Activated CD4-positive, alpha-beta T cell treated with anti-CD3 and anti-CD28 coated beads, Interleukin-2, amount 10 ng/mL, durations not matched to agents 7 days and 5 days (primary cell): ENCODE data around the gene MIA2. TPM values are rescaled to one million over a fixed set of nuclear protein-coding genes. Genes with fewer than 3 reads are reported as not detected.
"Not testable (repeated sequence)": the region's sequence is repeated elsewhere in the genome, so short reads cannot be mapped to it uniquely, and the experiment has no call there.

ENCODE experiments used
- CTCF ChIA-PET: fragments of 350-600 bp; sonication (Branson Sonifier 250); formaldehyde crosslinking; loops from one replicate; lab custom pipeline; 2021; ENCODE audit warnings: antibody characterized with exemption; lab: Charles Lee
- POLR2A ChIA-PET: fragments of 350-600 bp; sonication (Branson Sonifier 250); formaldehyde crosslinking; loops from one replicate; lab custom pipeline; 2021; ENCODE audit warnings: antibody characterized with exemption; lab: Charles Lee
- DNase-seq: peaks from one replicate; pipeline ENCODE4 v3.0.0-alpha.2; 2020
- H3K27ac Mint-ChIP-seq: one replicate; pipeline ENCODE4 v1.8.0; 2021; ENCODE audit warnings: mild to moderate bottlenecking, moderate library complexity, mixed read lengths
- H3K27me3 Mint-ChIP-seq: one replicate; pipeline ENCODE4 v1.8.0; 2021; ENCODE audit warnings: mixed read lengths
- H3K36me3 Mint-ChIP-seq: one replicate; pipeline ENCODE4 v1.8.0; 2021; ENCODE audit warnings: low read depth, mixed read lengths
- H3K4me1 Mint-ChIP-seq: one replicate; pipeline ENCODE4 v1.8.0; 2021; ENCODE audit warnings: mixed read lengths
- H3K4me3 Mint-ChIP-seq: one replicate; pipeline ENCODE4 v1.8.0; 2021; ENCODE audit warnings: mild to moderate bottlenecking, moderate library complexity, mixed read lengths
- H3K9me3 Mint-ChIP-seq: one replicate; pipeline ENCODE4 v1.8.0; 2021; ENCODE audit warnings: mixed read lengths
- total RNA-seq, 2 experiments: library from RNA; stranded (reverse); gene quantifications; one replicate each; pipeline ENCODE4 v1.2.3, GENCODE V29; 2021

The MIA2 gene
- total RNA-seq, result 10 to 100 TPM; 25.5 to 28.2 TPM

GRCh38 chr14:39233680-39234326 lies at the start of gene MIA2:
MIA2 (plus strand) TSS chr14:39233915; CDS start chr14:39234115, 200 bp downstream.
- no peak for DNase-seq
- no peak within 1 kb of the TSS for H3K4me3 Mint-ChIP-seq
- H3K9me3 Mint-ChIP-seq, result no peaks in the 10 kb centered on the region
- CTCF ChIA-PET, result no interaction called here
- H3K27ac Mint-ChIP-seq, result peak within 1 kb of the TSS; percentile 64
- POLR2A ChIA-PET, result no interaction called here
- no peaks in the 10 kb centered on the region for H3K27me3 Mint-ChIP-seq
- H3K36me3 Mint-ChIP-seq, result no peaks in the 10 kb centered on the region
- H3K4me1 Mint-ChIP-seq, result peaks cover 47% of the 10 kb centered on the region

DNA sequence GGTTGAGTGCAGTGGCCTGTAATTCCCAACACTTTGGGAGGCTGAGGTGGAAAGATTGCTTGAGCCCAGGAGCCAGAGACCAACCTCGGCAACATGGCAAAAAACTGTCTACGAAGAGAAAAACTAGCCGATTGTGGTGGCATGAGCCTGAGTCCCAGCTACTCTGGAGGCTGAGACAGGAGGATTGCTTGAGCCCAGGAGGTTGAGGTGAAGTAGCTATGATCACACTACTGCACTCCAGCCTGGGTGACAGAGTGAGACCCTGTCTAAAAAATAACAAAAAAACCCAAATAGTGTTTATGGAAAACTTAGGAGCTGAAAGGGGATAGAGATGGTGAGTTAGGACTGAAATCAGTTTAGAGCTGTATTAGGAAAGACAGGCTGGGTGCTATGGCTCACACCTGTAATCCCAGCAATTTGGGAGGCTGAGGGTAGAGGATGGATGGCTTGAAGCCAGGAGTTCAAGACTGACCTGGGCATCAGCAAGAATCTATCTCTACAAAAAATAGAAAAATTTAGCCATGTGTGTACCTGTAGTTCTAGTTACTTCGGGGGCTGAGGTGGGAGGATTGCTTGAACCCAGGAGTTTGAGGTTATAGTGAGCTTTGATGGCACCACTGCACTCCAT lies 49.0 kb upstream of the MIA2 start:
- Mint-ChIP-seq H3K27ac (no peak overlapping the region), H3K9me3 (no peaks in the 10 kb centered on the region), H3K4me1 (peaks cover 17% of the 10 kb centered on the region), H3K4me3 (no peak overlapping the region), H3K36me3 (peaks cover 26% of the 10 kb centered on the region), H3K27me3 (no peaks in the 10 kb centered on the region)
- no peak for DNase-seq
- CTCF ChIA-PET, result interaction anchor here (0.6 to 1.4 kb wide), 4 partner anchors 17 to 153 kb away, joined by 3 to 7 read pairs (median 4); no protein-coding TSS in a partner anchor
- POLR2A ChIA-PET, result no interaction called here

- Mint-ChIP-seq H3K4me3 (no peak overlapping the region), H3K27ac (no peak overlapping the region), H3K9me3 (no peaks in the 10 kb centered on the region), H3K36me3 (peaks cover 26% of the 10 kb centered on the region), H3K27me3 (no peaks in the 10 kb centered on the region), H3K4me1 (peaks cover 15% of the 10 kb centered on the region)
- ChIA-PET POLR2A (interaction anchor here (0.8 kb wide), 1 partner anchor 246 kb away, joined by 3 read pairs; no protein-coding TSS in a partner anchor), CTCF (interaction anchor here (0.6 to 1.4 kb wide), 4 partner anchors 17 to 152 kb away, joined by 3 to 7 read pairs (median 4); no protein-coding TSS in a partner anchor)
- no peak for DNase-seq
Observed at GRCh38 chr14:39185256-39186049, 48.3 kb upstream of the MIA2 start.

DNA sequence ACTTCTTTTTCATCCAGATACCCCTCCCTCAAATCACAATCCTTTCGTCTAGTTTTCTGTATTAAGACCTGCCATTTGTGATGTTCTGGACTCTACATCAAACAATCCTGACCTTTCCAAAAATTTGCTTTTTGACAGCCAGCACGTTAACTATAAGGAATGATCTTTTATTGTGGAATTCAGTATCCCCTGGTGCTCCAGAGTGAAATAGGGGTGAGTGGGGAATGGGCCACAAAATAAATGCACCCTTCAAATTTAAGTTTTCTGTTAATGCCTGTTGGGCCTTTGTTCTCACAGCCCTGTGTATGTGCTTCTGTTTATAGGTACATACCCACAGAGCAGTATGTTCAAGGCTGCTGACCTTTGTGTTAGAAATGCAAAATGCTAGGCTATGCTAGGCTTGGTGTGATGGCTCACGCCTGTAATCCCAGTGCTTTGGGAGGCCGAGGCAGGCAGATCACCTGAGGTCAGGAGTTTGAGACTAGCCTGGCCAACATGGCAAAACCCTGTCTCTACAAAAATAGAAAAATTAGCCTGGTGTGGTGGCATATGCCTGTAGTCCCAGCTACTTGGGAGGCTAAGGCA lies 46.7 kb upstream of the MIA2 start:
- H3K4me1 Mint-ChIP-seq, result peaks cover 15% of the 10 kb centered on the region
- DNase-seq, result no peak
- no peaks in the 10 kb centered on the region for H3K27me3 Mint-ChIP-seq
- H3K9me3 Mint-ChIP-seq, result no peaks in the 10 kb centered on the region
- H3K36me3 Mint-ChIP-seq, result peaks cover 26% of the 10 kb centered on the region
- POLR2A ChIA-PET, result no interaction called here
- H3K4me3 Mint-ChIP-seq, result no peak overlapping the region
- H3K27ac Mint-ChIP-seq, result no peak overlapping the region
- CTCF ChIA-PET, result no interaction called here

DNA sequence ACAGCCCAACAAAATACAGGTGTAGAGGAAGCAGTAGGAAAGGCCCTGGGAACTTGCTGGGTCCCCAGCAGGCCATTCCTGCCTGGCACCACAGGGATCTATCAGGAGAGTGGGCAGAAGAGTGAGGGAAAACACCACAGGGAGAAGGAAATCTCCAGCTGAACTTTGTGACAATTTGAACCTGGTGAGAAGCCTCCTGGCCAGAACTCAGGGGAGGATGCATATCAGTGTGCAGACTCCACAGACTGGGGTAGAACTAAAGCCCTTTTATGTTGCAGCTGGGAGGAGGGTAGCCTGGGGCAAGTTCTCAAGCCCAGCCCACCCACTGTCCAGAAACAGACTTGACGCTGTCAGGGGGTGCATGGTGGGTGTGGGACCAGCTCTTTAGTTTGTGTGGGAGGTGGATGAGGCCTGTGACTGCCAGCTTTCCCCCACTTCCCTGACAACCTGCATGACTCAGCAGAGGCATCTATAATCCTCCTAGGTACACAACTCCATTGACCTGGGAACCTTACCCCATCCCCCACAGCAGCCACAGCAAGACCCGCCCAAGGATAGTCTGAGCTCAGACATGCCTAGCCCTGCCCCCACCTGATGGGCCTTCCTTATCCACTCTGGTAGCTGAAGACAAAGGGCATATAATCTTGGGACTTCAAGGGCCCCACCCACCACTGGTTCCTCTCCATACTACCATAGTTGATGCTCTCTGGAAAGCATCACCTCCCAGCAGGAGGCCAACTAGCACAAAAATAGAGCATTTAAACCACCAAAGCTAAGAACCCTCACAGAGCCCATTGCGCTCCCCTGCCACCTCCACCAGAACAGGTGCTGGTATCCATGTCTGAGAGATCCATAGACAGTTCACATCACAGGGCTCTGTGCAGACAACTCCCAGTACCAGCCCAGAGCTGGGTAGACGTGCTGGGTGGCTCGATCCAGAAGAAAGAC lies 29.8 kb upstream of the MIA2 start:
- H3K4me3 Mint-ChIP-seq, result no peak overlapping the region
- POLR2A ChIA-PET, result no interaction called here

DNA sequence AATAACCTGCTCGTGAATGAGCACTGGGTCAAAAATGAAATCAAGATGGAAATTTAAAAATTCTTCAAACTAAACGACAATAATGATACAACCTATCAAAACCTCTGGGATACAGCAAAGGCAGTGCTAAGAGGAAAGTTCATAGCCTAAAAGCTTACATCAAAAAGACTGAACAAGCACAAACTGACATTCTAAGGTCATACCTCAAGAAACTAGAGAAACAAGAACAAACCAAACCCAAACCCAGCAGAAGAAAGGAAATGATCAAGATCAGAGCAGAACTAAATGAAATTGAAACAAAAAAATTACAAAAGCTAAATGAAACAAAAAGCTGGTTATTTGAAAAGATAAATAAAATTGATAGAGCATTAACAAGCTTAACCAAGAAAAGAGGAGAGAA lies 26.3 kb upstream of the MIA2 start:
- DNase-seq, H3K27me3 Mint-ChIP-seq, POLR2A ChIA-PET: not testable (repeated sequence)
- H3K27ac Mint-ChIP-seq, result peak overlapping the region; percentile 90
- H3K36me3 Mint-ChIP-seq, result peaks cover 25% of the 10 kb centered on the region
- peaks cover 42% of the 10 kb centered on the region for H3K4me1 Mint-ChIP-seq
- peaks cover 26% of the 10 kb centered on the region for H3K9me3 Mint-ChIP-seq
- H3K4me3 Mint-ChIP-seq, result peak overlapping the region; percentile 17
- CTCF ChIA-PET, result interaction anchor here (1.2 kb wide), 2 partner anchors 12 to 19 kb away, joined by 3 to 5 read pairs; no protein-coding TSS in a partner anchor

More for the DNA sequence above, 29.8 kb upstream of the MIA2 start:
- H3K27ac Mint-ChIP-seq, result no peak overlapping the region
- H3K36me3 Mint-ChIP-seq, result peaks cover 25% of the 10 kb centered on the region
- no peaks in the 10 kb centered on the region for H3K27me3 Mint-ChIP-seq
- H3K9me3 Mint-ChIP-seq, result peaks cover 26% of the 10 kb centered on the region
- CTCF ChIA-PET, result interaction anchor here (1.0 to 2.9 kb wide), 4 partner anchors 11 to 26 kb away, joined by 3 to 7 read pairs (median 4); no protein-coding TSS in a partner anchor
- H3K4me1 Mint-ChIP-seq, result peaks cover 42% of the 10 kb centered on the region
- DNase-seq, result no peak

DNA sequence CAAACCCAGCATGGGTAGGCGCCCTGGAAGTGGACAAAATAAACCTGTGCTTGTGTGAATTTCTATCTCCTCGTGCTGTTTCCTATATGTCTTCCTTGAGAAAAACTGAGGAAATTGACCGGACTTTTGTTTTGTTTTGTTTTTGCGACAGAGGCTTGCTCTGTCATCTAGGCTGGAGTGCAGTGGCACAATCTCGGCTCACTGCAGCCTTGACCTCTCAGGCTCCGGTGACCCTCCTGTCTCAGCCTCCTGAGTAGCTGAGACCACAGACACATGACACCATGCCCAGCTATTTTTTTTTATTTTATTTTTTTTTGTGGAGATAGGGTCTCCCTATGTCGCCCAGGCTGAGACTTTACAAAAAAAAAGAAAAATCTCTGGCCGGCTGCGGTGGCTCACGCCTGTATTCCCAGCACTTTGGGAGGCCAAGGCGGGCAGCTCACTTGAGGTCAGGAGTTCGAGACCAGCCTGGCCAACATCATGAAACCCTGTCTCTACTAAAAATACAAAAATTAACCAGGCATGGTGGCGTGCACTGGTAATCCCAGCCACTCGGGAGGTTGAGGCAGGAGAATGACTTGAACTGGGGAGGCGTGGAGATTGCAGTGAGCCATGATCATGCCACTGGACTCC lies 22.5 kb upstream of the MIA2 start:
- Mint-ChIP-seq H3K4me1 (peaks cover 25% of the 10 kb centered on the region), H3K27me3 (no peaks in the 10 kb centered on the region), H3K27ac (no peak overlapping the region), H3K36me3 (peaks cover 17% of the 10 kb centered on the region), H3K4me3 (no peak overlapping the region), H3K9me3 (peaks cover 14% of the 10 kb centered on the region)
- CTCF ChIA-PET, result interaction anchor here (0.6 to 1.1 kb wide), 2 partner anchors 15 to 18 kb away, joined by 4 to 6 read pairs; no protein-coding TSS in a partner anchor
- DNase-seq, result no peak
- POLR2A ChIA-PET, result no interaction called here

GRCh38 chr14:39212034-39212433 lies 21.7 kb upstream of the MIA2 start:
- no peak overlapping the region for H3K4me3 Mint-ChIP-seq
- no peaks in the 10 kb centered on the region for H3K27me3 Mint-ChIP-seq
- peaks cover 11% of the 10 kb centered on the region for H3K9me3 Mint-ChIP-seq
- H3K4me1 Mint-ChIP-seq, result peaks cover 21% of the 10 kb centered on the region
- ChIA-PET POLR2A (no interaction called here), CTCF (interaction anchor here (0.6 to 1.1 kb wide), 3 partner anchors 10 to 17 kb away, joined by 3 to 6 read pairs (median 4); no protein-coding TSS in a partner anchor)
- no peak for DNase-seq
- H3K27ac Mint-ChIP-seq, result no peak overlapping the region
- peaks cover 9% of the 10 kb centered on the region for H3K36me3 Mint-ChIP-seq

DNA sequence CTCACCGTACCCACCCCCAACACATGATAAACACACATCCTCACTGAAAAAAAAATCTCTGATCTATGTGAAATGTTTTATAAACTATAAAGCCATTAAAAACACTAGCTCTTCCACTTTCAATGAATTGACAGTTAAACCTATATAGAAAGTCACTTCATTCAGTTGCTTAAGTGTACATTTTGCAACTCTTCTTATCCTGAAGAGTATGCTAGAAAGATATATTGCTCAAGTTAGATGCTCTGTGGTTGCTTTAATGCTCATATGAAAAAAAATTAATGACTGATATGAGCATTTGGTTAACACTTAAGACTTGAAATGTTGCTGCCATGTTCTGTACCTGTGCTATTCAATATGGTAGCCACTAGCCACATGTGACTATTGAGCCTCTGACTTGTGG lies 21.0 kb upstream of the MIA2 start:
- Mint-ChIP-seq H3K9me3 (peaks cover 8% of the 10 kb centered on the region), H3K4me3 (no peak overlapping the region), H3K27me3 (no peaks in the 10 kb centered on the region), H3K4me1 (peaks cover 17% of the 10 kb centered on the region), H3K36me3 (peaks cover 4% of the 10 kb centered on the region), H3K27ac (no peak overlapping the region)
- POLR2A ChIA-PET, result no interaction called here
- CTCF ChIA-PET, result interaction anchor here (1.0 kb wide), 1 partner anchor 9 kb away, joined by 3 read pairs; no protein-coding TSS in a partner anchor
- no peak for DNase-seq

GRCh38 chr14:39217214-39217879 lies 16.4 kb upstream of the MIA2 start:
- DNase-seq, result no peak
- no peak overlapping the region for H3K27ac Mint-ChIP-seq
- peaks cover 5% of the 10 kb centered on the region for H3K9me3 Mint-ChIP-seq
- no peaks in the 10 kb centered on the region for H3K27me3 Mint-ChIP-seq
- CTCF ChIA-PET, result interaction anchor here (1.0 to 1.6 kb wide), 2 partner anchors 10 to 27 kb away, joined by 3 read pairs; no protein-coding TSS in a partner anchor
- peaks cover 2% of the 10 kb centered on the region for H3K36me3 Mint-ChIP-seq
- POLR2A ChIA-PET, result no interaction called here
- no peak overlapping the region for H3K4me3 Mint-ChIP-seq
- H3K4me1 Mint-ChIP-seq, result peaks cover 18% of the 10 kb centered on the region
